Spleen (tissue), 7 donors: ENCODE measurements around the gene FAM171A2.

Experiments used
- POLR2A ChIP-seq, 3 donors: fragments of 450-650 bp; IDR thresholded peaks; one replicate each; pipeline ENCODE4 v1.5.1; 2017; ENCODE audit warnings: antibody characterized with exemption in 3 of 3, mild to moderate bottlenecking in 1 of 3
- TF ChIP-seq, protein P1 (sequence below), 11 experiments: fragments of 200-600 bp in 7 of 11; fragments of 450-650 bp in 4 of 11; sonication (generic) in 4 of 11; IDR thresholded peaks in 8 of 11; conservative IDR thresholded peaks in 3 of 11; 1 replicate in 7 of 11; 2 replicates in 4 of 11; pipeline versions ENCODE4 v1.4.0 to v1.8.0; 2016 to 2021; ENCODE audit warnings: antibody characterized with exemption in 11 of 11, inconsistent platforms in 4 of 11, mild to moderate bottlenecking in 1 of 11
- donor health status: DM: no; HTN: no; CAD: no; lungs with moderate emphysema.
- donor health status: DM: no; HTN: no; CAD: no.
- donor health status: DM: no; HTN: no; CAD: no.

GRCh38 chr17:44346064-44346844, 17.4 kb downstream of the FAM171A2 start:
- TF ChIP-seq, protein P1, sequence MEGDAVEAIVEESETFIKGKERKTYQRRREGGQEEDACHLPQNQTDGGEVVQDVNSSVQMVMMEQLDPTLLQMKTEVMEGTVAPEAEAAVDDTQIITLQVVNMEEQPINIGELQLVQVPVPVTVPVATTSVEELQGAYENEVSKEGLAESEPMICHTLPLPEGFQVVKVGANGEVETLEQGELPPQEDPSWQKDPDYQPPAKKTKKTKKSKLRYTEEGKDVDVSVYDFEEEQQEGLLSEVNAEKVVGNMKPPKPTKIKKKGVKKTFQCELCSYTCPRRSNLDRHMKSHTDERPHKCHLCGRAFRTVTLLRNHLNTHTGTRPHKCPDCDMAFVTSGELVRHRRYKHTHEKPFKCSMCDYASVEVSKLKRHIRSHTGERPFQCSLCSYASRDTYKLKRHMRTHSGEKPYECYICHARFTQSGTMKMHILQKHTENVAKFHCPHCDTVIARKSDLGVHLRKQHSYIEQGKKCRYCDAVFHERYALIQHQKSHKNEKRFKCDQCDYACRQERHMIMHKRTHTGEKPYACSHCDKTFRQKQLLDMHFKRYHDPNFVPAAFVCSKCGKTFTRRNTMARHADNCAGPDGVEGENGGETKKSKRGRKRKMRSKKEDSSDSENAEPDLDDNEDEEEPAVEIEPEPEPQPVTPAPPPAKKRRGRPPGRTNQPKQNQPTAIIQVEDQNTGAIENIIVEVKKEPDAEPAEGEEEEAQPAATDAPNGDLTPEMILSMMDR (IDR thresholded peaks at IDR 0.05 in 8 of 11, conservative IDR thresholded peaks at IDR 0.05 in 3 of 11) = peak in 3 of 11 experiments; percentile 13 to 16 (median 15)
- no peak for TF ChIP-seq POLR2A (IDR thresholded peaks at IDR 0.05)
